Astrocyte (in vitro differentiated cells and primary cell): ENCODE measurements around the gene PTPN12. TPM values are rescaled to one million over a fixed set of nuclear protein-coding genes. Genes with fewer than 3 reads are reported as not detected.

Source experiments
- DNase-seq: peaks from one replicate; pipeline ENCODE4 v3.0.0-alpha.2; 2010; ENCODE audit warnings: low read depth
- FAIRE-seq: peaks from 2 replicates; lab custom pipeline; 2011; peaks lifted over from hg19 to GRCh38; lab: Jason Lieb, UNC
- H2AFZ ChIP-seq: 2 replicates; pipeline ENCODE4 v1.6.0; 2012; ENCODE audit warnings: low read depth, low read length, inconsistent platforms
- H3K27ac ChIP-seq: 2 replicates; pipeline ENCODE4 v1.5.1; 2011; ENCODE audit warnings: low read depth, low read length, inconsistent platforms
- H3K27me3 ChIP-seq: 2 replicates; pipeline ENCODE4 v1.6.0; 2011; ENCODE audit warnings: low read length, inconsistent platforms; ENCODE audit not compliant: insufficient read depth
- H3K36me3 ChIP-seq: 2 replicates; pipeline ENCODE4 v1.5.1; 2011; ENCODE audit warnings: low read length, inconsistent platforms; ENCODE audit not compliant: insufficient read depth
- H3K4me1 ChIP-seq: 2 replicates; pipeline ENCODE4 v1.5.1; 2011; ENCODE audit warnings: low read length, inconsistent platforms; ENCODE audit not compliant: insufficient read depth
- H3K4me2 ChIP-seq: 2 replicates; pipeline ENCODE4 v1.6.0; 2012; ENCODE audit warnings: low read length, inconsistent platforms
- H3K4me3 ChIP-seq: 2 replicates; pipeline ENCODE4 v1.5.1; 2011; ENCODE audit warnings: low read depth, mild to moderate bottlenecking, low read length, inconsistent platforms; ENCODE audit not compliant: insufficient read depth
- H3K79me2 ChIP-seq: 2 replicates; pipeline ENCODE4 v1.6.0; 2012; ENCODE audit warnings: mild to moderate bottlenecking, low read length, inconsistent platforms; ENCODE audit not compliant: insufficient read depth
- H3K9ac ChIP-seq: 2 replicates; pipeline ENCODE4 v1.6.0; 2012; ENCODE audit warnings: mild to moderate bottlenecking, low read length, inconsistent platforms
- H3K9me3 ChIP-seq: 2 replicates; pipeline ENCODE4 v1.5.1; 2012; ENCODE audit warnings: low read depth, mild to moderate bottlenecking, low read length, inconsistent platforms; ENCODE audit not compliant: insufficient read depth
- H4K20me1 ChIP-seq: 2 replicates; pipeline ENCODE4 v1.6.0; 2012; ENCODE audit warnings: low read length, inconsistent platforms; ENCODE audit not compliant: insufficient read depth
- H3K27ac Mint-ChIP-seq: one replicate; pipeline ENCODE4 v1.8.0; 2021; ENCODE audit warnings: mild to moderate bottlenecking, mixed read lengths; ENCODE audit not compliant: unreplicated experiment
- H3K27me3 Mint-ChIP-seq: one replicate; pipeline ENCODE4 v1.8.0; 2021; ENCODE audit warnings: low read depth, mixed read lengths; ENCODE audit not compliant: unreplicated experiment
- H3K36me3 Mint-ChIP-seq: one replicate; pipeline ENCODE4 v1.8.0; 2021; ENCODE audit warnings: low read depth, mixed read lengths; ENCODE audit not compliant: unreplicated experiment
- H3K4me1 Mint-ChIP-seq: one replicate; pipeline ENCODE4 v1.8.0; 2021; ENCODE audit warnings: low read depth, mixed read lengths; ENCODE audit not compliant: unreplicated experiment
- H3K4me3 Mint-ChIP-seq: one replicate; pipeline ENCODE4 v1.8.0; 2021; ENCODE audit warnings: mild to moderate bottlenecking, moderate library complexity, mixed read lengths; ENCODE audit not compliant: unreplicated experiment
- H3K9me3 Mint-ChIP-seq: one replicate; pipeline ENCODE4 v1.8.0; 2021; ENCODE audit warnings: mild to moderate bottlenecking, mixed read lengths; ENCODE audit not compliant: unreplicated experiment
- EZH2 ChIP-seq: IDR thresholded peaks from 2 replicates; pipeline ENCODE4 v1.6.1; 2012; ENCODE audit warnings: mild to moderate bottlenecking, low read length, inconsistent platforms; ENCODE audit not compliant: insufficient read depth
- total RNA-seq: library from RNA; stranded (reverse); gene quantifications from 2 replicates; pipeline ENCODE4 v1.2.1, GENCODE V29; 2021
- TF ChIP-seq, protein P1 (sequence below): IDR thresholded peaks from 2 replicates; pipeline ENCODE4 v1.5.1; 2011; ENCODE audit warnings: low read depth, mild to moderate bottlenecking, inconsistent platforms, low read length, moderate library complexity; ENCODE audit not compliant: insufficient read depth

Gene PTPN12
- total RNA-seq, 1 donor from 2014 or later, result 111 TPM

DNA sequence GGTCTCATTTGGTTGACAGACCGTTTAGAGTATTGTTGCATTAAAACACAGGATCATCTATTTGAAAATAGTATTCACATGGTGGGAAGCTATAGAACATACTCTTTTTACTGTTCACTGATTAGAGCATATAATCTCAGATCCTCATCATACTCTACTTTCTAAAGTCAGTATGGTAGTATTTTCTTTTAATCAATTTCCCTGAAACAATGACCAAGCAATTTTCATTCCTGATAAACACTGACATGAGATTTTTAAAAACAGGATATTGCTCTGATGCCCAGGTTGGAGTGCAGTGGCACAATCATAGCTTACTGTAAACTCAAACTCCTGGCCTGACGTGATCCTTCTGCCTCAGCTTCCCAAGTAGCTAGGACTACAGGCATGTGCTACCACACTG is 63.9 kb downstream of the PTPN12 start:
- FAIRE-seq, result no peak
- no peaks in the 10 kb centered on the region for H3K27me3 Mint-ChIP-seq
- H3K27ac Mint-ChIP-seq, result no peak overlapping the region
- Histone ChIP-seq H3K4me3 (no peak overlapping the region), H3K9ac (no peak overlapping the region), H3K9me3 (no peaks in the 10 kb centered on the region), H3K79me2 (peaks cover 29% of the 10 kb centered on the region), H3K36me3 (peaks cover 52% of the 10 kb centered on the region), H3K4me2 (no peak overlapping the region), H4K20me1 (peaks cover 17% of the 10 kb centered on the region), H3K4me1 (no peaks in the 10 kb centered on the region), H2AFZ (no peak overlapping the region), H3K27ac (no peak overlapping the region), H3K27me3 (no peaks in the 10 kb centered on the region)
- H3K4me1 Mint-ChIP-seq, result no peaks in the 10 kb centered on the region
- H3K9me3 Mint-ChIP-seq, result no peaks in the 10 kb centered on the region
- no peak overlapping the region for H3K4me3 Mint-ChIP-seq
- no peak for DNase-seq
- H3K36me3 Mint-ChIP-seq, result peaks cover 6% of the 10 kb centered on the region
- TF ChIP-seq, protein P1, sequence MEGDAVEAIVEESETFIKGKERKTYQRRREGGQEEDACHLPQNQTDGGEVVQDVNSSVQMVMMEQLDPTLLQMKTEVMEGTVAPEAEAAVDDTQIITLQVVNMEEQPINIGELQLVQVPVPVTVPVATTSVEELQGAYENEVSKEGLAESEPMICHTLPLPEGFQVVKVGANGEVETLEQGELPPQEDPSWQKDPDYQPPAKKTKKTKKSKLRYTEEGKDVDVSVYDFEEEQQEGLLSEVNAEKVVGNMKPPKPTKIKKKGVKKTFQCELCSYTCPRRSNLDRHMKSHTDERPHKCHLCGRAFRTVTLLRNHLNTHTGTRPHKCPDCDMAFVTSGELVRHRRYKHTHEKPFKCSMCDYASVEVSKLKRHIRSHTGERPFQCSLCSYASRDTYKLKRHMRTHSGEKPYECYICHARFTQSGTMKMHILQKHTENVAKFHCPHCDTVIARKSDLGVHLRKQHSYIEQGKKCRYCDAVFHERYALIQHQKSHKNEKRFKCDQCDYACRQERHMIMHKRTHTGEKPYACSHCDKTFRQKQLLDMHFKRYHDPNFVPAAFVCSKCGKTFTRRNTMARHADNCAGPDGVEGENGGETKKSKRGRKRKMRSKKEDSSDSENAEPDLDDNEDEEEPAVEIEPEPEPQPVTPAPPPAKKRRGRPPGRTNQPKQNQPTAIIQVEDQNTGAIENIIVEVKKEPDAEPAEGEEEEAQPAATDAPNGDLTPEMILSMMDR, result no peak
- no peak for TF ChIP-seq EZH2

DNA sequence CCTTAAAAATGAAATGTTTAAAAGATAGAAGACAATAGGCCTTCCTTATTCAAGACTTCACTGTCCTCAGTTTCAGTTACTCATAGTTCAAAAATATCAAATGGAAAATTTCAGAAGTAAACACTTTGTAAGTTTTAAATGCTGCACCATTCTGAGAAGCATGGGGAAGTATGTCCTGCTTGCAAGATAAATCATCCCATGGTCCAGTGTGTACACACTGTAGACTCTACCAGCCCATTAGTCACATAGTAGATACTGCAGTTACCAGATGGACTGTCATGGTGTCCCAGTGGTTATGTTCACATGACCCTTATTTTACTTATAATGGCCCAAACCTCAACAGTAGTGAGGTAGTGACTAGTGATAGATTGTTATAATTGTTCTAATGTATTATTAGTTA is 69.5 kb downstream of the PTPN12 start:
- Mint-ChIP-seq H3K9me3 (no peaks in the 10 kb centered on the region), H3K27me3 (no peaks in the 10 kb centered on the region), H3K4me3 (no peak overlapping the region), H3K4me1 (no peaks in the 10 kb centered on the region), H3K36me3 (peaks cover 5% of the 10 kb centered on the region), H3K27ac (peak overlapping the region; percentile 47)
- no peak overlapping the region for H3K4me3 ChIP-seq
- no peak overlapping the region for H3K27ac ChIP-seq
- H3K9ac ChIP-seq, result no peak overlapping the region
- peaks cover 19% of the 10 kb centered on the region for H3K79me2 ChIP-seq
- H3K4me2 ChIP-seq, result no peak overlapping the region
- H2AFZ ChIP-seq, result no peak overlapping the region
- no peaks in the 10 kb centered on the region for H3K4me1 ChIP-seq
- H3K36me3 ChIP-seq, result peaks cover 41% of the 10 kb centered on the region
- FAIRE-seq, result no peak
- DNase-seq, result no peak
- no peaks in the 10 kb centered on the region for H3K9me3 ChIP-seq
- H3K27me3 ChIP-seq, result no peaks in the 10 kb centered on the region
- H4K20me1 ChIP-seq, result peaks cover 21% of the 10 kb centered on the region
- no peak for TF ChIP-seq EZH2
- TF ChIP-seq, protein P1, result no peak

DNA sequence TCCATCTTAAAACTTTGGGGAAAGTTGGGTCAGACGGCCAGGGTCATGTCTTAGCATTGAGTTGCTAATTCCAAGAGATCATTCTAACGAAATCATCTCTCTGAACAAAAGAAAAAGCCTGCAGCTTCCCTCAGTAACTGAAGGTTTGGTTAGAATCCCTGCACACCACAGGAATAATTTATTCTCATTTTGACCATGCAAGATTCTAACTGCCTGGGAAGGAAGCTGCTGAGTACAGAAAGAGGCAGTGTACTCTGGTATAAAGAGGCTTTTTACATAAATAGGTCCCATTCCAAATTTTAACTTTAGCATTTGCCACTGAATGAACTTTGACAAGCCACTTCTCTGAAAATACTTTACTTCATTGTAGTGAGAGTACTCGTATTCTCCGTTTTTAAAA is 82.2 kb downstream of the PTPN12 start:
- no peak overlapping the region for H3K9ac ChIP-seq
- no peaks in the 10 kb centered on the region for H3K4me1 ChIP-seq
- no peak overlapping the region for H3K4me2 ChIP-seq
- no peak overlapping the region for H3K4me3 ChIP-seq
- Mint-ChIP-seq H3K27ac (no peak overlapping the region), H3K4me1 (no peaks in the 10 kb centered on the region), H3K9me3 (no peaks in the 10 kb centered on the region), H3K4me3 (no peak overlapping the region), H3K36me3 (peaks cover 10% of the 10 kb centered on the region), H3K27me3 (no peaks in the 10 kb centered on the region)
- DNase-seq (no peak), FAIRE-seq (no peak)
- no peak for TF ChIP-seq EZH2
- TF ChIP-seq, protein P1, result no peak
- H3K79me2 ChIP-seq, result peaks cover 21% of the 10 kb centered on the region
- H3K27ac ChIP-seq, result no peak overlapping the region
- peaks cover 44% of the 10 kb centered on the region for H3K36me3 ChIP-seq
- no peaks in the 10 kb centered on the region for H3K27me3 ChIP-seq
- H2AFZ ChIP-seq, result no peak overlapping the region
- no peaks in the 10 kb centered on the region for H3K9me3 ChIP-seq
- peaks cover 12% of the 10 kb centered on the region for H4K20me1 ChIP-seq
